Mesenchymal stem cell (in vitro differentiated cells and primary cell): ENCODE results near the gene VHLL.

Source experiments
- DNase-seq: peaks from one replicate; pipeline ENCODE4 v3.0.0-alpha.2; 2013
- H2AFZ ChIP-seq: one replicate; pipeline ENCODE4 v1.6.1; 2013; ENCODE audit warnings: low read depth, mild to moderate bottlenecking, control low read depth, inconsistent platforms, low read length, moderate library complexity
- H2AK5ac ChIP-seq: 2 replicates; pipeline ENCODE4 v1.6.1; 2013; ENCODE audit warnings: low read length, moderate library complexity, mild to moderate bottlenecking, inconsistent platforms; ENCODE audit not compliant: severe bottlenecking
- H2BK120ac ChIP-seq: one replicate; pipeline ENCODE4 v1.6.1; 2013; ENCODE audit warnings: low read depth, mild to moderate bottlenecking, inconsistent platforms, low read length, moderate library complexity
- H2BK12ac ChIP-seq, 2 experiments: one replicate each; pipeline ENCODE4 v1.6.1; 2013; ENCODE audit warnings: inconsistent platforms in 2 of 2, low read length in 2 of 2, mild to moderate bottlenecking in 2 of 2, moderate library complexity in 2 of 2, control low read depth in 1 of 2
- H2BK15ac ChIP-seq: one replicate; pipeline ENCODE4 v1.6.1; 2013; ENCODE audit warnings: mild to moderate bottlenecking, low read depth, inconsistent platforms; ENCODE audit not compliant: poor library complexity, severe bottlenecking
- H2BK5ac ChIP-seq: 2 replicates; pipeline ENCODE4 v1.6.1; 2013; ENCODE audit warnings: low read depth, mild to moderate bottlenecking, low read length, control low read depth, inconsistent platforms; ENCODE audit not compliant: poor library complexity, severe bottlenecking
- H3K14ac ChIP-seq, 2 experiments: one replicate each; pipeline ENCODE4 v1.6.1; 2013; ENCODE audit warnings: inconsistent platforms in 2 of 2, low read length in 2 of 2, control low read depth in 1 of 2, mild to moderate bottlenecking in 1 of 2, moderate library complexity in 1 of 2
- H3K18ac ChIP-seq, 2 experiments: one replicate each; pipeline ENCODE4 v1.6.1; 2013; ENCODE audit warnings: inconsistent platforms in 2 of 2, low read length in 2 of 2, control low read depth in 1 of 2, low read depth in 1 of 2, mild to moderate bottlenecking in 1 of 2
- H3K23ac ChIP-seq, 2 experiments: one replicate each; pipeline ENCODE4 v1.6.1; 2013; ENCODE audit warnings: inconsistent platforms in 2 of 2, low read length in 2 of 2, mild to moderate bottlenecking in 2 of 2, moderate library complexity in 2 of 2, control low read depth in 1 of 2
- H3K27ac ChIP-seq: 2 replicates; pipeline ENCODE4 v1.5.1; 2013; ENCODE audit warnings: mild to moderate bottlenecking, moderate library complexity, low read length, control low read depth, inconsistent platforms; ENCODE audit not compliant: poor library complexity, severe bottlenecking
- H3K27me3 ChIP-seq, 2 experiments: 2 replicates each; pipeline versions ENCODE4 v1.6.1 to v1.7.0; 2013; ENCODE audit warnings: low read length in 2 of 2, mild to moderate bottlenecking in 2 of 2, moderate library complexity in 2 of 2, control low read depth in 1 of 2, inconsistent platforms in 1 of 2; ENCODE audit not compliant: control insufficient read depth in 1 of 2, insufficient read depth in 1 of 2
- H3K36me3 ChIP-seq, 2 experiments: 2 replicates each; pipeline versions ENCODE4 v1.6.1 to v1.7.0; 2013; ENCODE audit warnings: low read length in 2 of 2, control low read depth in 1 of 2, inconsistent platforms in 1 of 2, low read depth in 1 of 2, mild to moderate bottlenecking in 1 of 2; ENCODE audit not compliant: insufficient read depth in 2 of 2, control insufficient read depth in 1 of 2
- H3K4ac ChIP-seq, 2 experiments: one replicate each; pipeline ENCODE4 v1.6.1; 2013; ENCODE audit warnings: inconsistent platforms in 2 of 2, low read length in 2 of 2, mild to moderate bottlenecking in 2 of 2, moderate library complexity in 2 of 2, control low read depth in 1 of 2, low read depth in 1 of 2
- H3K4me1 ChIP-seq: 2 replicates; pipeline ENCODE4 v1.6.1; 2013; ENCODE audit warnings: low read depth, low read length, control low read depth; ENCODE audit not compliant: control insufficient read depth, insufficient read depth
- H3K4me2 ChIP-seq: 2 replicates; pipeline ENCODE4 v1.6.1; 2013; ENCODE audit warnings: low read length, mild to moderate bottlenecking, inconsistent platforms; ENCODE audit not compliant: poor library complexity, severe bottlenecking
- H3K4me3 ChIP-seq, 2 experiments: 2 replicates each; pipeline versions ENCODE4 v1.5.1 to v1.7.0; 2013; ENCODE audit warnings: low read length in 2 of 2, mild to moderate bottlenecking in 2 of 2, control low read depth in 1 of 2, low read depth in 1 of 2; ENCODE audit not compliant: insufficient read depth in 1 of 2
- H3K79me1 ChIP-seq: replicated peaks from 2 replicates; pipeline ENCODE4 v1.6.1; 2013; ENCODE audit warnings: mild to moderate bottlenecking, control low read depth, low read length, inconsistent platforms; ENCODE audit not compliant: poor library complexity, severe bottlenecking
- H3K9ac ChIP-seq: 2 replicates; pipeline ENCODE4 v1.7.0; 2013; ENCODE audit warnings: mild to moderate bottlenecking, low read length, moderate library complexity
- H3K9me3 ChIP-seq: 2 replicates; pipeline ENCODE4 v1.7.0; 2013; ENCODE audit warnings: mild to moderate bottlenecking, low read length; ENCODE audit not compliant: control insufficient read depth
- H4K8ac ChIP-seq: one replicate; pipeline ENCODE4 v1.6.1; 2013; ENCODE audit warnings: inconsistent platforms, mild to moderate bottlenecking, low read length, moderate library complexity
- H4K91ac ChIP-seq: one replicate; pipeline ENCODE4 v1.6.1; 2013; ENCODE audit warnings: mild to moderate bottlenecking, low read length, inconsistent platforms
- WGBS: methylation state at CpG from one replicate; pipeline ENCODE4 v1.1.7; 2013; ENCODE audit warnings: mixed read lengths; 5-methylcytosine and 5-hydroxymethylcytosine counted together

The VHLL gene

GRCh38 chr1:156305215-156305614, 6.1 kb upstream of the VHLL start:
- peaks cover 4% of the 10 kb centered on the region for H3K79me1 ChIP-seq
- H3K4ac ChIP-seq = no peak overlapping the region
- no peaks in the 10 kb centered on the region for H3K9me3 ChIP-seq
- H3K9ac ChIP-seq = no peak overlapping the region
- H3K36me3 ChIP-seq = peaks cover 36 to 62% of the 10 kb centered on the region in 2 experiments
- H3K4me3 ChIP-seq = no peak overlapping the region
- no peak overlapping the region for H3K23ac ChIP-seq
- no peak overlapping the region for H2BK12ac ChIP-seq
- H3K18ac ChIP-seq = no peak overlapping the region
- H3K27ac ChIP-seq = no peak overlapping the region
- H3K4me2 ChIP-seq = no peak overlapping the region
- H3K14ac ChIP-seq = no peak overlapping the region
- no peaks in the 10 kb centered on the region for H3K4me1 ChIP-seq
- no peak overlapping the region for H2AFZ ChIP-seq
- no peak overlapping the region for H4K8ac ChIP-seq
- H2BK5ac ChIP-seq = no peak overlapping the region
- H4K91ac ChIP-seq = no peak overlapping the region
- WGBS = 100% methylated on average over 2 of the region's 2 CpGs
- H2AK5ac ChIP-seq = no peak overlapping the region
- DNase-seq = no peak
- no peak overlapping the region for H2BK15ac ChIP-seq
- no peaks in the 10 kb centered on the region for H3K27me3 ChIP-seq
- H2BK120ac ChIP-seq = no peak overlapping the region

DNA sequence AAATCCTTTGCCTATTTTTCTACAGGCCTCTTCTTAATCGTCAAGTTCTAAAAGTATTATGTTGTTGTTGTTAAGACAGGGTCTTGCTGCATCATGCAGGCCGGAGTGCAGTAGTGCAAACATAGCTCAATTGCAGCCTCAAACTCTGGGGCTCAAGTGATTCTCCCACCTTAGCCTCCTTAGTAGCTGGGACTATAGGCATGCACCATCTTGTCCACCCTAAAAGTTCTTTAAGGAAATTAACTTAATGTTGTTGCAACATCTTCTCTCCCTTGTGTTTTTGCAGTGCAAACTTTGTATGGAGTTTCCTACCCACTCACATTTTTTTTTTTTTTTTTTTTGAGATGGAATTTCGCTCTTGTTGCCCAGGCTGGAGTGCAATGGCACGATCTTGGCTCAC, 4.1 kb upstream of the VHLL start:
- Histone ChIP-seq H3K79me1 (no peaks in the 10 kb centered on the region), H2AFZ (no peak overlapping the region), H3K4me1 (no peaks in the 10 kb centered on the region), H2AK5ac (no peak overlapping the region), H3K4ac (no peak overlapping the region), H3K27me3 (no peaks in the 10 kb centered on the region), H2BK15ac (no peak overlapping the region), H3K14ac (no peak overlapping the region), H3K9ac (no peak overlapping the region), H4K91ac (no peak overlapping the region), H3K18ac (no peak overlapping the region), H3K23ac (no peak overlapping the region), H2BK5ac (no peak overlapping the region), H4K8ac (no peak overlapping the region), H3K36me3 (peaks cover 23 to 43% of the 10 kb centered on the region in 2 experiments), H3K27ac (no peak overlapping the region), H2BK12ac (no peak overlapping the region), H3K9me3 (no peaks in the 10 kb centered on the region), H3K4me3 (no peak overlapping the region), H2BK120ac (no peak overlapping the region), H3K4me2 (no peak overlapping the region)
- no peak for DNase-seq
- 100% methylated on average over 1 of the region's 4 CpGs for WGBS

DNA sequence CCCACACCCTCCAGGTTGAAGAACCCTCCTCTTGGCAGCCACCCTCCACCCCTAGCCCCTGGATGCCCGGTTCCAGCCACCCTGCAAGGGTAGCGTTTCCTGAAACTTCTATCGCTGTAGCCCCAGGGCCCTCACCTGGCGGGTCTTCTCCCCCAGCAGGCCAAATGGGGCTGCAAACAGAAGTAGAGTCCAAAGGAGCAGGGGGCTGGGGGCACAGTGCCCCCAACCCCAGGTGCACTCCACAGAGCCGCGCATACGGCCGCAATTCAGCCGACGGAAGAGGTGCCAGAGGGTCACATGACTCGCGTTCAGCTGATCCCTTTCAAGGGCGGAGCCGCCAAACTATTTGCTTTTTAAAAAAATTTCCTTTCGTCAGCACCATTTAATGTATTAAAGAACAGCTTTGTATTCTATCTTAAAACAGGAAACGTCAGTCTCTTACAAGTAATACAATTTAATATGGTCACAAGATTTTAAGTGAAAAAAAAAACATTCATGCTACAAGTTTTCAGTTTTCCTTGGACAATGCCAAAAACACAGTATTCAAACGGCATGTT, 3.6 kb downstream of the VHLL start, which contains the start of gene GLMP:
GLMP (minus strand) TSS at position 289 of the 557 bp plus-strand sequence; CDS start at position 255, 34 bp downstream.
- WGBS = 17% methylated on average over 13 of the region's 17 CpGs
- Histone ChIP-seq H3K4me1 (peaks cover 18% of the 10 kb centered on the region), H3K18ac (peak within 1 kb of the TSS; percentile 81 to 87)

GRCh38 chr1:156293895-156294294, 5.2 kb downstream of the VHLL start:
- WGBS = 98% methylated on average over 8 of the region's 9 CpGs
- Histone ChIP-seq H3K18ac (no peak overlapping the region), H3K4me2 (no peak overlapping the region)

More for the DNA sequence above, 3.6 kb downstream of the VHLL start, which contains the start of gene GLMP:
- Histone ChIP-seq H3K4me2 (peak within 1 kb of the TSS; percentile 77), H2AFZ (peak within 1 kb of the TSS; percentile 60), H3K9me3 (no peaks in the 10 kb centered on the region), H3K27ac (no peak within 1 kb of the TSS), H3K9ac (peak within 1 kb of the TSS; percentile 97), H3K27me3 (no peaks in the 10 kb centered on the region), H3K4me3 (peak within 1 kb of the TSS; percentile 78 to 98), H3K79me1 (peaks cover 20% of the 10 kb centered on the region), H3K14ac (peak within 1 kb of the TSS in 1 of 2 experiments; percentile 85), H3K36me3 (peaks cover 18 to 25% of the 10 kb centered on the region in 2 experiments), H2BK12ac (peak within 1 kb of the TSS; percentile 22 to 42), H2BK5ac (peak within 1 kb of the TSS; percentile 22), H4K91ac (peak within 1 kb of the TSS; percentile 57), H3K4ac (peak within 1 kb of the TSS; percentile 66 to 90), H2BK120ac (peak within 1 kb of the TSS; percentile 39), H4K8ac (peak within 1 kb of the TSS; percentile 94), H2AK5ac (peak within 1 kb of the TSS; percentile 93), H2BK15ac (peak within 1 kb of the TSS; percentile 62), H3K23ac (peak within 1 kb of the TSS in 1 of 2 experiments; percentile 23)
- DNase-seq = peak; percentile 63

More at GRCh38 chr1:156293895-156294294, 5.2 kb downstream of the VHLL start:
- H4K91ac ChIP-seq = no peak overlapping the region
- H3K4me3 ChIP-seq = no peak overlapping the region
- H2BK15ac ChIP-seq = no peak overlapping the region
- no peaks in the 10 kb centered on the region for H3K27me3 ChIP-seq
- H3K23ac ChIP-seq = no peak overlapping the region
- H4K8ac ChIP-seq = no peak overlapping the region
- H3K4me1 ChIP-seq = peaks cover 18% of the 10 kb centered on the region
- H2BK120ac ChIP-seq = no peak overlapping the region
- H3K9ac ChIP-seq = peak overlapping the region; percentile 97
- DNase-seq = no peak
- H3K36me3 ChIP-seq = peaks cover 18 to 34% of the 10 kb centered on the region in 2 experiments
- H3K4ac ChIP-seq = no peak overlapping the region
- no peak overlapping the region for H2BK5ac ChIP-seq
- no peak overlapping the region for H2AFZ ChIP-seq
- H2BK12ac ChIP-seq = no peak overlapping the region
- H3K79me1 ChIP-seq = peaks cover 21% of the 10 kb centered on the region
- H2AK5ac ChIP-seq = no peak overlapping the region
- H3K14ac ChIP-seq = no peak overlapping the region
- H3K27ac ChIP-seq = no peak overlapping the region
- no peaks in the 10 kb centered on the region for H3K9me3 ChIP-seq
